ENCODE results near the gene SEPTIN2.

The SEPTIN2 gene

GRCh38 chr2:241323778-241324177 is 8.1 kb downstream of the SEPTIN2 start:
- ATAC-seq (replicated peaks; ENCODE audit: extremely low read depth, poor library complexity, severe bottlenecking): no peak
- Mint-ChIP-seq H3K4me3 (no peak overlapping the region), H3K4me1 (peaks cover 58% of the 10 kb centered on the region), H3K27ac (ENCODE audit: low read depth) (no peak overlapping the region), H3K36me3 (ENCODE audit: insufficient read depth) (peaks cover 42% of the 10 kb centered on the region), H3K9me3 (no peaks in the 10 kb centered on the region), H3K27me3 (no peaks in the 10 kb centered on the region)
- no peak for DNase-seq (ENCODE audit: low spot score in 2 of 2)

- Mint-ChIP-seq H3K36me3 (ENCODE audit: insufficient read depth) (peaks cover 48% of the 10 kb centered on the region), H3K27ac (ENCODE audit: low read depth) (no peak overlapping the region), H3K4me3 (no peak overlapping the region), H3K4me1 (peaks cover 48% of the 10 kb centered on the region), H3K27me3 (no peaks in the 10 kb centered on the region), H3K9me3 (no peaks in the 10 kb centered on the region)
- no peak for DNase-seq (ENCODE audit: low spot score in 2 of 2)
- no peak for ATAC-seq (replicated peaks; ENCODE audit: extremely low read depth, poor library complexity, severe bottlenecking)
Observed at GRCh38 chr2:241324775-241325174, 9.1 kb downstream of the SEPTIN2 start.

GRCh38 chr2:241325257-241325656 is 9.5 kb downstream of the SEPTIN2 start:
- no peaks in the 10 kb centered on the region for H3K27me3 Mint-ChIP-seq
- peaks cover 48% of the 10 kb centered on the region for H3K4me1 Mint-ChIP-seq
- no peak overlapping the region for H3K27ac Mint-ChIP-seq (ENCODE audit: low read depth)
- no peaks in the 10 kb centered on the region for H3K9me3 Mint-ChIP-seq
- DNase-seq (ENCODE audit: low spot score in 2 of 2): no peak
- H3K4me3 Mint-ChIP-seq: no peak overlapping the region
- H3K36me3 Mint-ChIP-seq (ENCODE audit: insufficient read depth): peaks cover 43% of the 10 kb centered on the region
- no peak for ATAC-seq (replicated peaks; ENCODE audit: extremely low read depth, poor library complexity, severe bottlenecking)

DNA sequence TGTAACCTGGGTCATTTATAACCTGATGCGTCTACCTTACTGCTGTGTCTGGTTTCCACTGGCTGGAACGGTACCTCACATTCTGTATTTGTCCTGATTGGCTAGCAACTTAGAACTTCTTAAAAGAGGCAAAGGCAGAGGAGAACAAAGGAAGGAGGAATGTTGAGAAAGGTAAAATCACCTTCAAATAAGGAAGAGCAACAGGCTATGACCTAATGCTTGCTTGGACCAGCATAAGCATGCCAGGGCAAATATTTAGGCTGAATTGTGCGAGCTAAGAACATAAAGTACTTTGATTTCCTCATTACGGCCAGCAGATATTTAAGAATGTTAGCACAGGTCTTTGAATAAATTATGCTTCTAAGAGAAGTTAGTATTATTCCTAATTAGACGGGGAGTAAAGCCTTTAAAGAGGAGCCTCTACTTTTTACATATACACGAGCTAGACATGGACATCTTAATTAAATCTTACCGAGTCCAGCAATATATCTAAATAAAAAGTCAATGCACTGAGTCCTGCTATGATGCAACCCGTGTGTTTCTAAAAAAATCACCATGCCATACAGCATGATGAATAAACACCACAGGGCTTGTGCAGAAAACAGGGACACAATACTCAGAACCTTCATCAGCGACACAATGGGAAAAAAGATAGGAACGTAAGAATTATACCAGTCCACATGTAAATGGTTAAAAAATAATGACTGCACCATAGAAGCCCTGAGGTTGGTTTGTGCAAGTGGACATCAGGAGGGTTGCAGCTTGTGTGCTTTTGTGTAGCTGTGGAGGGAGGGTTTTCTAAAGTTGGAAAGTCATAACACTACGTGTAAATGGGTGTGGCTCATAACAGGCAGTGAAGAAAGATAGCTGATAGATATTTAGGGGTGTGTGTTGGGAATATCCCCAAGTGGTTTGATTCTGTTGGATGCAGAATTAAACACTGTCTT is 14.2 kb downstream of the SEPTIN2 start:
- ATAC-seq (replicated peaks; ENCODE audit: extremely low read depth, poor library complexity, severe bottlenecking) (no peak), DNase-seq (ENCODE audit: low spot score in 2 of 2) (no peak)
- Mint-ChIP-seq H3K27me3 (no peaks in the 10 kb centered on the region), H3K27ac (ENCODE audit: low read depth) (peak overlapping the region; percentile 35), H3K4me3 (no peak overlapping the region), H3K4me1 (peaks cover 29% of the 10 kb centered on the region), H3K36me3 (ENCODE audit: insufficient read depth) (peaks cover 45% of the 10 kb centered on the region), H3K9me3 (no peaks in the 10 kb centered on the region)

- Mint-ChIP-seq H3K36me3 (ENCODE audit: insufficient read depth) (peaks cover 42% of the 10 kb centered on the region), H3K4me1 (peaks cover 25% of the 10 kb centered on the region), H3K9me3 (no peaks in the 10 kb centered on the region), H3K27me3 (no peaks in the 10 kb centered on the region), H3K4me3 (no peak overlapping the region), H3K27ac (ENCODE audit: low read depth) (peak overlapping the region; percentile 35)
- ATAC-seq (replicated peaks; ENCODE audit: extremely low read depth, poor library complexity, severe bottlenecking) (no peak), DNase-seq (ENCODE audit: low spot score in 2 of 2) (no peak)
Observed at GRCh38 chr2:241330616-241330981, 14.9 kb downstream of the SEPTIN2 start.

DNA sequence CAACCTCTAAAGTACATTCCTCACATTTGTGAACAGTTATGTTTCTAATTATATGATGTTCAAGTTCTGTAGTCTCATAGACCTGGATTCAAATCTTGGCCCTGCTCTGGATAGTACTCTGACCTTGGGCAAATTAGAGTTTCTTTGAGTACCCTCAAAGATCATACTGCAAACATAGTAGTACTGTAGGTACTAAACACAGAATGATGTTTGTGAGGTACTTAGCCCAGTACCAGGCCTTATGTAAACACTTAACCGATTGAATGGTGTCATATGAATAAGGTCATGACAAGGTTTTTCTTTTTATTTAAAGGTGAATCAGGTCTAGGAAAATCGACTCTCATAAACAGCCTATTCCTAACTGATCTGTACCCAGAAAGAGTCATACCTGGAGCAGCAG is 19.1 kb downstream of the SEPTIN2 start:
- Mint-ChIP-seq H3K27me3 (no peaks in the 10 kb centered on the region), H3K9me3 (no peaks in the 10 kb centered on the region), H3K27ac (ENCODE audit: low read depth) (no peak overlapping the region), H3K4me3 (no peak overlapping the region), H3K4me1 (peaks cover 30% of the 10 kb centered on the region), H3K36me3 (ENCODE audit: insufficient read depth) (peaks cover 35% of the 10 kb centered on the region)
- DNase-seq (ENCODE audit: low spot score in 2 of 2): no peak
- no peak for ATAC-seq (replicated peaks; ENCODE audit: extremely low read depth, poor library complexity, severe bottlenecking)

DNA sequence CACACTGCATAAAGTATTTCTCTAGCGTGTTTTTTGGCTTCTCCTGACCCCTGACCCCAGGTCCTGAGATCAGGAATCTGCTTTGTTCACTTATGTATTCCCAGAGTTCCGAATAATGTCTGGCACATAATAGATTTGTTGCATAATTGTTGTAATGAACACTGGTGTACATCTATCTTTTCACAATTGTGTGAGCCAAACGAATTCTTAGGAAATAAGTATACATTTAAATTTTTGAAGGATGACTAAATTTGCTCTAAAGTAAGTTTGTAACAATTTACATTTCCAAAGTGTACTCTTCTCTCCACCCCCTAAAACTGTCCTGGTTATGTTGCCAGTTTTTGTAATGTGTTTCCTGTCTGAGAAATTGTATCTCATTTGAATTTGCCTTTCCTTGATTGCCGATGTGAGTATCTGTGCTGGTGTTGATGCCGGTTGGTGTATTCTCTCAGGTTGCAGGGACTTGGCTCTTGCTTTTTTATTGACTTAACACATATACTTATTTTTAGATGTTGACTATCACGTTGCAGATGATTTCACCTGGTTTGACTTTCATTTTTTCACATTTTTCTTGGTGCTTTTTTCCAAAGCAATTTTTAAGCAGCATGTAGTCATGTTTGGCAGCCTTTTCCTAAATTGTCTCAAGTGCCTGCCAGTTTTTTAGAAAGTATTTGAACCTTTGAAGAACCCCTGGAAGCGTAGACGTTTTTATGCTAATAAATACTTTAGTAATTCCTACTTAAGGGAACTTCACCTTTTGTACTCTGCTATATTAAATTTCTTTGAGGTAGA is 24.3 kb downstream of the SEPTIN2 start:
- peaks cover 31% of the 10 kb centered on the region for H3K4me1 Mint-ChIP-seq
- ATAC-seq (replicated peaks; ENCODE audit: extremely low read depth, poor library complexity, severe bottlenecking) (no peak), DNase-seq (ENCODE audit: low spot score in 2 of 2) (no peak)
- no peaks in the 10 kb centered on the region for H3K9me3 Mint-ChIP-seq
- peak overlapping the region; percentile 60 for H3K27ac Mint-ChIP-seq (ENCODE audit: low read depth)
- peaks cover 61% of the 10 kb centered on the region for H3K36me3 Mint-ChIP-seq (ENCODE audit: insufficient read depth)
- H3K4me3 Mint-ChIP-seq: no peak overlapping the region
- no peaks in the 10 kb centered on the region for H3K27me3 Mint-ChIP-seq

GRCh38 chr2:241340631-241341163 is 25.0 kb downstream of the SEPTIN2 start:
- H3K27me3 Mint-ChIP-seq: no peaks in the 10 kb centered on the region
- no peaks in the 10 kb centered on the region for H3K9me3 Mint-ChIP-seq
- H3K4me3 Mint-ChIP-seq: no peak overlapping the region
- ATAC-seq (replicated peaks; ENCODE audit: extremely low read depth, poor library complexity, severe bottlenecking) (no peak), DNase-seq (ENCODE audit: low spot score in 2 of 2) (no peak)
- H3K27ac Mint-ChIP-seq (ENCODE audit: low read depth): peak overlapping the region; percentile 38
- H3K4me1 Mint-ChIP-seq: peaks cover 28% of the 10 kb centered on the region
- H3K36me3 Mint-ChIP-seq (ENCODE audit: insufficient read depth): peaks cover 67% of the 10 kb centered on the region

GRCh38 chr2:241344925-241345651 is 29.4 kb downstream of the SEPTIN2 start:
- ATAC-seq (replicated peaks; ENCODE audit: extremely low read depth, poor library complexity, severe bottlenecking): no peak

DNA sequence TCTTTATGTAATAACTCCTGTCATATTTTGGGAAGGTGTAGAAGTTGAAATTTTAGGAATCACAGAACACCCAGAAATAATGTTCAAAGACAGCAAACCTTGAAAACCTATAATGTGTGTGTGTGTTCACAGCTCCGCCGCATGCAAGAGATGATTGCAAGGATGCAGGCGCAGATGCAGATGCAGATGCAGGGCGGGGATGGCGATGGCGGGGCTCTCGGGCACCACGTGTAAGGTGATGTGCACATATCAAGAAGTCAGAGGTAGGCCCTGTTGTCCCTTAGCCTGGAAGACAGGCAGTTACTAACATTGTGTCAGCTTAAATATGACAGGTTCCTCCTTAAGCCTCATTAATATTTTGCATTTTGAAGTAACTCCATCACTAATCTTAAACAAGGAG is 34.2 kb downstream of the SEPTIN2 start:
- H3K36me3 Mint-ChIP-seq (ENCODE audit: insufficient read depth): peaks cover 55% of the 10 kb centered on the region
- no peaks in the 10 kb centered on the region for H3K9me3 Mint-ChIP-seq
- DNase-seq (ENCODE audit: low spot score in 2 of 2) (no peak), ATAC-seq (replicated peaks; ENCODE audit: extremely low read depth, poor library complexity, severe bottlenecking) (no peak)
- no peak overlapping the region for H3K4me3 Mint-ChIP-seq
- peaks cover 5% of the 10 kb centered on the region for H3K4me1 Mint-ChIP-seq
- no peak overlapping the region for H3K27ac Mint-ChIP-seq (ENCODE audit: low read depth)
- H3K27me3 Mint-ChIP-seq: no peaks in the 10 kb centered on the region

More at GRCh38 chr2:241344925-241345651, 29.4 kb downstream of the SEPTIN2 start:
- H3K36me3 Mint-ChIP-seq (ENCODE audit: insufficient read depth): peaks cover 69% of the 10 kb centered on the region
- DNase-seq (ENCODE audit: low spot score in 2 of 2): no peak
- peaks cover 12% of the 10 kb centered on the region for H3K4me1 Mint-ChIP-seq
- no peak overlapping the region for H3K27ac Mint-ChIP-seq (ENCODE audit: low read depth)
- H3K9me3 Mint-ChIP-seq: no peaks in the 10 kb centered on the region
- no peak overlapping the region for H3K4me3 Mint-ChIP-seq
- no peaks in the 10 kb centered on the region for H3K27me3 Mint-ChIP-seq

GRCh38 chr2:241350530-241350877 is 34.8 kb downstream of the SEPTIN2 start:
- H3K27me3 Mint-ChIP-seq: no peaks in the 10 kb centered on the region
- no peak overlapping the region for H3K4me3 Mint-ChIP-seq
- no peak for ATAC-seq (replicated peaks; ENCODE audit: extremely low read depth, poor library complexity, severe bottlenecking)
- H3K4me1 Mint-ChIP-seq: peaks cover 5% of the 10 kb centered on the region
- DNase-seq (ENCODE audit: low spot score in 2 of 2): no peak
- H3K36me3 Mint-ChIP-seq (ENCODE audit: insufficient read depth): peaks cover 49% of the 10 kb centered on the region
- H3K27ac Mint-ChIP-seq (ENCODE audit: low read depth): no peak overlapping the region
- no peaks in the 10 kb centered on the region for H3K9me3 Mint-ChIP-seq

- DNase-seq (ENCODE audit: low spot score in 2 of 2) (no peak), ATAC-seq (replicated peaks; ENCODE audit: extremely low read depth, poor library complexity, severe bottlenecking) (no peak)
- Mint-ChIP-seq H3K4me1 (peaks cover 5% of the 10 kb centered on the region), H3K4me3 (no peak overlapping the region), H3K27ac (ENCODE audit: low read depth) (no peak overlapping the region), H3K9me3 (no peaks in the 10 kb centered on the region), H3K36me3 (ENCODE audit: insufficient read depth) (peaks cover 44% of the 10 kb centered on the region), H3K27me3 (no peaks in the 10 kb centered on the region)
Observed at GRCh38 chr2:241350878-241351639, 35.3 kb downstream of the SEPTIN2 start.
